OCI-LY3 (cell line): ENCODE results near the gene TGFBR1.

ENCODE experiments used
- CTCF ChIP-seq: fragments of 200-600, 300-600 bp; sonication (generic); IDR thresholded peaks from 2 replicates; pipeline ENCODE4 v1.5.1; 2014; ENCODE audit warnings: antibody characterized with exemption, low read length, low read depth
- EZH2phosphoT487 ChIP-seq: fragments of 200-600 bp; shearing (Covaris generic); IDR thresholded peaks from 2 replicates; pipeline ENCODE4 v1.6.1; 2018; ENCODE audit warnings: antibody characterized with exemption, mixed run types, low read depth

DNA sequence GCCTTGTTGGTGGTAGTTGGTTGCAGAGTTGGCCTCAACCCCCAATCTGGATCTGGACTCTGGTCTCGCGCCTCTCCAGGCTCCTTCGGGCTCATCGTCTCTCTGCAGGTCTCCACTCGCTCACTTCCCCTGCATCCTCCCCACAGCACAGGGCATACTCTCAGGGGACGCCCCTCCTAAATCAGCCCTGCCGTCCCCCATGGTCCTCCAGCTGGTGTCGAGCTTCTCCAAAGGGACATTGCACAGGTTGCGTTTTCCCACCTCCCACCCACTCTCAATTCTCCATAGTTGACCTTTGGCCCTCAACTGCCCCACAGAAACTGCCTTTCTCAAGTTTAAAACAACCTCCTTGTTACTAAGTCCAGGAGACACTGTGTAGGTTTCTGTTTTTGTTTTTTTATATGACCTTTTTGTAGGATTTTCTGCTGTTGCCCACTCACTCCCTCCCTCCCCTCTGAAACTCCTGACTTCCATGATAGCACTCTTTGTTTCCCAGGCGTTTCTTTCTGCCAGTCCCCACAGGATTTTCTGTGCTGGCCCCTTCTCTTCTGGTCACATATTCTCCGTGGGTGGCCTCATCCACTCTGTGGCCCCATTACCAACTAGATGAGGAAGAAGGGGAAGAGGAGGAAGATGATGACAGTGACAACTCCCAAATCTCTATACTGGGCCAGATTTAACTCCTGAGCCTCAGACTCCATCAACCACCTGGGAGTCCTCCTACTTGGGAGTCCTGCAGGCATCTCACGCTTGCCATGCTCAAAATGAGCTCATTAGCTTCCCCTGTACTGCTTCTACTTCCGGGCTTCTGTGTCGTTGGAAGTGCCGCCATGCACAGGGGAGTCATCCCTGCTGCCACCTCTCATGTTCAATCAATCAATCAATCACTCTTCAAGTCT, 66.6 kb downstream of the TGFBR1 start:
- TF ChIP-seq EZH2phosphoT487 (no peak), CTCF (no peak)
